WI38 (cell line): ENCODE measurements around the gene FANCI.
"Not testable (repeated sequence)": the region's sequence is repeated elsewhere in the genome, so short reads cannot be mapped to it uniquely, and the experiment has no call there.

Experiments used
- H3K4me3 ChIP-seq: 2 replicates; pipeline ENCODE4 v1.5.1; 2011; ENCODE audit warnings: low read depth, mild to moderate bottlenecking, control low read depth, low read length
- TF ChIP-seq, protein P1 (sequence below): IDR thresholded peaks from 2 replicates; pipeline ENCODE4 v1.5.1; 2012; ENCODE audit warnings: low read depth, mild to moderate bottlenecking, control low read depth, low read length

FANCI gene

DNA sequence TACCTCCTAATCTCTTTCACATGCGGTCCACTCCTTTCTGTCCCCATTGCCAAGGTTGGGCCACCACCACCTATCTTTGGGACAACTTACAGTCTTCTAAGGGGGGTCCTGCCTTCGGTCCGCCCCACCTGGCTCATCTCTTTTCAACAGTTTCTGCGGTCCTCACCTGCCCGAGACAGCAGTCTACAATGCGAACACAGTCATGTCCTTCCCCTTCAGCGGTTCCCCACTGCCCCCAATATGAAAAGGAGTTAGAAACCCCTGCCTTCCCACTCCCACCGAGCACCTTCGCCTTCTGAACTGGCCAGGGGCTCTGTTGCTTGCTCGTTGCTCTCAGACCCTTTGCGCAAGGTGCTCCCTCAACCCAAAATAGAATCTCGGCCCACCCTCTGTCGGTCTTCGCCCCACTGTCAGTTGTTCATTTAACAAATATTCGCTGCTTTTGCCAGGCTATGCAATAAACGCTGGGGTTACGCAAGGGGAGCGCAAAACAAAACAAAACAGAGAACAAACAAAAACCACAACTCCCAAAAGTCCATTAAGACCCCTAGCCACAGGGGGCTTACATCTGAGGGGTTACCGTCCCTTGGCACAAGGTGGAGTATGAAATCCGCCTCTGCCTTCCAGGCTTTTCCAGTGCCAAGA lies 611 bp upstream of the FANCI start:
- TF ChIP-seq, protein P1, sequence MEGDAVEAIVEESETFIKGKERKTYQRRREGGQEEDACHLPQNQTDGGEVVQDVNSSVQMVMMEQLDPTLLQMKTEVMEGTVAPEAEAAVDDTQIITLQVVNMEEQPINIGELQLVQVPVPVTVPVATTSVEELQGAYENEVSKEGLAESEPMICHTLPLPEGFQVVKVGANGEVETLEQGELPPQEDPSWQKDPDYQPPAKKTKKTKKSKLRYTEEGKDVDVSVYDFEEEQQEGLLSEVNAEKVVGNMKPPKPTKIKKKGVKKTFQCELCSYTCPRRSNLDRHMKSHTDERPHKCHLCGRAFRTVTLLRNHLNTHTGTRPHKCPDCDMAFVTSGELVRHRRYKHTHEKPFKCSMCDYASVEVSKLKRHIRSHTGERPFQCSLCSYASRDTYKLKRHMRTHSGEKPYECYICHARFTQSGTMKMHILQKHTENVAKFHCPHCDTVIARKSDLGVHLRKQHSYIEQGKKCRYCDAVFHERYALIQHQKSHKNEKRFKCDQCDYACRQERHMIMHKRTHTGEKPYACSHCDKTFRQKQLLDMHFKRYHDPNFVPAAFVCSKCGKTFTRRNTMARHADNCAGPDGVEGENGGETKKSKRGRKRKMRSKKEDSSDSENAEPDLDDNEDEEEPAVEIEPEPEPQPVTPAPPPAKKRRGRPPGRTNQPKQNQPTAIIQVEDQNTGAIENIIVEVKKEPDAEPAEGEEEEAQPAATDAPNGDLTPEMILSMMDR, result no peak

DNA sequence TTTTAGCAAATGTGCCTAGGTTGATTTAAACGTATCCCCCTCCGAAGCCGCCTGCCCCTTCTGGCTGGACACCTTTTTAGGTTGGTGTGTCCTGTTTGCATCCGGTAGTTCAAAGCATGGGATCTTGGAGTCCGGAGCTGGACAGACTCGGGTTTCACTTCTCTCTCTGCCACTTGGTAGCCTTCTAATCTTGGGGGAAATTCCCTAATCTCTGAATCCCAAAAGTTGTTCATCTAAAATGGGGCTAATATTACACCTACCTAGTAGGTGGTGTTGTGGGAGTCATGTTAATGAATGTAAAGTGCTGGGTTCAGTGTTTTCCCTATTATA lies 760 bp downstream of the FANCI start:
- H3K4me3 ChIP-seq, result peak overlapping the region; percentile 83
- TF ChIP-seq, protein P1, result no peak

More for the DNA sequence above, 611 bp upstream of the FANCI start:
- peak overlapping the region; percentile 83 for H3K4me3 ChIP-seq

- TF ChIP-seq, protein P1, result no peak
- H3K4me3 ChIP-seq, result no peak overlapping the region
These were observed 3.7 kb downstream of the FANCI start for GRCh38 chr15:89247446-89247845.

- TF ChIP-seq, protein P1, result no peak
These were observed 4.8 kb downstream of the FANCI start for GRCh38 chr15:89248584-89248983.

GRCh38 chr15:89250142-89250541 lies 6.4 kb downstream of the FANCI start:
- not testable (repeated sequence) for H3K4me3 ChIP-seq

More at GRCh38 chr15:89248584-89248983, 4.8 kb downstream of the FANCI start:
- H3K4me3 ChIP-seq, result no peak overlapping the region

- H3K4me3 ChIP-seq, result not testable (repeated sequence)
These were observed 33.5 kb downstream of the FANCI start for GRCh38 chr15:89277281-89277680.

- H3K4me3 ChIP-seq, result no peak overlapping the region
- TF ChIP-seq, protein P1, result no peak
These were observed 34.5 kb downstream of the FANCI start for GRCh38 chr15:89278307-89278706.

DNA sequence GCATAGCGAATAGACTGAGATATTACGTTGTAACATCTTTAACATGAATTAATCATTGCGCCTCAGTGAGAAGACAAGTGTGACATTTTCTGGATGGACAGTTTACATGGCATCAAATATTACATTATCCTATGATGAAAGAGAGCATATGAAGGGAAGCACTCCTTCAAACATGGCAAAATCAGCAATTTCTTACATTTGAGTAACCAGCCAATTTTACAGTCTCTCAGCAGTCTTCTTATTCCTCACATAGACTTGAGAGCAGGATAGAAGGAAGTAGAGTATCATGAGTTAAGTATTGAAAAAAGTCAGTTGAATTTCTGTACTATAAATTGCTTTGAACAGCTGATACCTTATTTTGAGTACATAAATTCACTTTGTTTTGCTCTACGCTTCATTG lies 38.9 kb downstream of the FANCI start:
- H3K4me3 ChIP-seq, result no peak overlapping the region
- TF ChIP-seq, protein P1, result no peak
